Omental fat pad (tissue), 4 donors: ENCODE measurements around the gene OR4D2. TPM values are rescaled to one million over a fixed set of nuclear protein-coding genes. Genes with fewer than 3 reads are reported as not detected.
"Not testable (repeated sequence)": the region's sequence is repeated elsewhere in the genome, so short reads cannot be mapped to it uniquely, and the experiment has no call there.

Experiments
- ATAC-seq: fragments of 150-250 bp; one replicate; pipeline ENCODE4 v1.9.1; 2016; ENCODE audit warnings: mild to moderate bottlenecking, moderate library complexity; ENCODE audit not compliant: low FRiP score
- DNase-seq: peaks from one replicate; pipeline ENCODE4 v3.0.0-alpha.2; 2019; ENCODE audit warnings: low spot score
- total RNA-seq, 4 donors: library from RNA; depleted of rRNA; stranded (reverse); fragments of >200 nt; gene quantifications; one replicate each; pipeline ENCODE4 v1.1.0, GENCODE V29; 2016
- TF ChIP-seq, protein P1 (sequence below), 3 donors: fragments of 450-650 bp; IDR thresholded peaks; one replicate each; pipeline ENCODE4 v1.5.1; 2016 to 2017; ENCODE audit warnings: antibody characterized with exemption in 3 of 3, mild to moderate bottlenecking in 3 of 3, moderate library complexity in 2 of 3

OR4D2 gene
- total RNA-seq, 4 donors from 2014 or later: not detected

- ATAC-seq (no peak), DNase-seq (no peak)
- TF ChIP-seq, protein P1, sequence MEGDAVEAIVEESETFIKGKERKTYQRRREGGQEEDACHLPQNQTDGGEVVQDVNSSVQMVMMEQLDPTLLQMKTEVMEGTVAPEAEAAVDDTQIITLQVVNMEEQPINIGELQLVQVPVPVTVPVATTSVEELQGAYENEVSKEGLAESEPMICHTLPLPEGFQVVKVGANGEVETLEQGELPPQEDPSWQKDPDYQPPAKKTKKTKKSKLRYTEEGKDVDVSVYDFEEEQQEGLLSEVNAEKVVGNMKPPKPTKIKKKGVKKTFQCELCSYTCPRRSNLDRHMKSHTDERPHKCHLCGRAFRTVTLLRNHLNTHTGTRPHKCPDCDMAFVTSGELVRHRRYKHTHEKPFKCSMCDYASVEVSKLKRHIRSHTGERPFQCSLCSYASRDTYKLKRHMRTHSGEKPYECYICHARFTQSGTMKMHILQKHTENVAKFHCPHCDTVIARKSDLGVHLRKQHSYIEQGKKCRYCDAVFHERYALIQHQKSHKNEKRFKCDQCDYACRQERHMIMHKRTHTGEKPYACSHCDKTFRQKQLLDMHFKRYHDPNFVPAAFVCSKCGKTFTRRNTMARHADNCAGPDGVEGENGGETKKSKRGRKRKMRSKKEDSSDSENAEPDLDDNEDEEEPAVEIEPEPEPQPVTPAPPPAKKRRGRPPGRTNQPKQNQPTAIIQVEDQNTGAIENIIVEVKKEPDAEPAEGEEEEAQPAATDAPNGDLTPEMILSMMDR (IDR thresholded peaks at IDR 0.05): no peak
These were observed 30.0 kb upstream of the OR4D2 start for GRCh38 chr17:58136669-58137279.

GRCh38 chr17:58141505-58141904, 25.3 kb upstream of the OR4D2 start:
- DNase-seq (no peak), ATAC-seq (no peak)
- TF ChIP-seq, protein P1 (IDR thresholded peaks at IDR 0.05): no peak

GRCh38 chr17:58143335-58143734, 23.4 kb upstream of the OR4D2 start:
- not testable (repeated sequence) for DNase-seq, ATAC-seq

GRCh38 chr17:58144801-58145200, 22.0 kb upstream of the OR4D2 start:
- TF ChIP-seq, protein P1 (IDR thresholded peaks at IDR 0.05): no peak
- DNase-seq (no peak), ATAC-seq (no peak)

GRCh38 chr17:58147930-58148434, 18.8 kb upstream of the OR4D2 start, which contains the start of gene OR4D1:
Gene OR4D1, plus strand, starts transcription at chr17:58148384. Its CDS starts 6,770 bp downstream, at chr17:58155154.
- TF ChIP-seq, protein P1 (IDR thresholded peaks at IDR 0.05): no peak
- DNase-seq (no peak), ATAC-seq (no peak)

GRCh38 chr17:58148609-58149008, 18.2 kb upstream of the OR4D2 start:
- ATAC-seq (no peak), DNase-seq (no peak)
- TF ChIP-seq, protein P1 (IDR thresholded peaks at IDR 0.05): no peak

- ATAC-seq: no peak
- TF ChIP-seq, protein P1 (IDR thresholded peaks at IDR 0.05): no peak
- no peak for DNase-seq
These were observed 16.4 kb upstream of the OR4D2 start for GRCh38 chr17:58150394-58150793.
